ENCODE results near the gene SPTLC3.
A peak's percentile ranks its signal among the peaks of the same experiment; 100 is the strongest.

SPTLC3 gene

DNA sequence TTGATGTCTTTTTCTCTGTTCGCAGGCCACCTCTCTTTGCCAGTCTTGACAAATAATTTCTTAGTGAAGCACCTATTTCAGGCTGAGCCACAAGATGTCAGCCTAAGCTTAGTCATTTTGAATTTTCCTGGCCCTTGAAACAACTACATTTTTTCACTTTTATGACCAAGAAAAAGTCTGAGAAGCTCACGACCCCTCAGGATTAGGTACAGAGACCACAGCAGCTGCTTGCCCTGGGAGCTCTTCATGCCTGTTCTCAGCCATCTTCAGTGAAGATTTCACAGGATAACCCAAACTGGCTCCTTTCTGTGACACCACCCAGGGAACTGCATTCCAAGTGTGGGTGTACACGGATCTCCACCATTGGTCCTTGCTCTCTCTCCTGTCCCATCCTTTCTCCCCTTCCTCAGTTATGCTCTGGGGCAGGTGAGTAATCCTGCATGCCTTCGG is 38.4 kb upstream of the SPTLC3 start:
- no peaks in the 10 kb centered on the region for H3K9me2 ChIP-seq (replicated peaks; ENCODE audit: control insufficient read depth, low read length)
- no peaks in the 10 kb centered on the region for H3K79me2 ChIP-seq (ENCODE audit: control insufficient read depth, low read length)
- H3K36me3 ChIP-seq (ENCODE audit: control insufficient read depth, low read length) = no peaks in the 10 kb centered on the region
- TF ChIP-seq, protein P1, sequence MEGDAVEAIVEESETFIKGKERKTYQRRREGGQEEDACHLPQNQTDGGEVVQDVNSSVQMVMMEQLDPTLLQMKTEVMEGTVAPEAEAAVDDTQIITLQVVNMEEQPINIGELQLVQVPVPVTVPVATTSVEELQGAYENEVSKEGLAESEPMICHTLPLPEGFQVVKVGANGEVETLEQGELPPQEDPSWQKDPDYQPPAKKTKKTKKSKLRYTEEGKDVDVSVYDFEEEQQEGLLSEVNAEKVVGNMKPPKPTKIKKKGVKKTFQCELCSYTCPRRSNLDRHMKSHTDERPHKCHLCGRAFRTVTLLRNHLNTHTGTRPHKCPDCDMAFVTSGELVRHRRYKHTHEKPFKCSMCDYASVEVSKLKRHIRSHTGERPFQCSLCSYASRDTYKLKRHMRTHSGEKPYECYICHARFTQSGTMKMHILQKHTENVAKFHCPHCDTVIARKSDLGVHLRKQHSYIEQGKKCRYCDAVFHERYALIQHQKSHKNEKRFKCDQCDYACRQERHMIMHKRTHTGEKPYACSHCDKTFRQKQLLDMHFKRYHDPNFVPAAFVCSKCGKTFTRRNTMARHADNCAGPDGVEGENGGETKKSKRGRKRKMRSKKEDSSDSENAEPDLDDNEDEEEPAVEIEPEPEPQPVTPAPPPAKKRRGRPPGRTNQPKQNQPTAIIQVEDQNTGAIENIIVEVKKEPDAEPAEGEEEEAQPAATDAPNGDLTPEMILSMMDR (IDR thresholded peaks at IDR 0.05; ENCODE audit: low read depth, low read length, poor library complexity, severe bottlenecking) = peak; percentile 35
- no peak for TF ChIP-seq EZH2phosphoT487 (IDR thresholded peaks at IDR 0.05; ENCODE audit: borderline replicate concordance, low read length)
- H3K27ac ChIP-seq (ENCODE audit: low read depth, low read length) = no peak overlapping the region
- no peaks in the 10 kb centered on the region for H3F3A ChIP-seq (ENCODE audit: control insufficient read depth, insufficient read depth)
- no peaks in the 10 kb centered on the region for H3K27me3 ChIP-seq (ENCODE audit: control insufficient read depth, low read length)
- H3K4me1 ChIP-seq (ENCODE audit: control insufficient read depth, low read length) = no peaks in the 10 kb centered on the region
- no peak overlapping the region for H3K4me2 ChIP-seq (ENCODE audit: low read length)
- no peaks in the 10 kb centered on the region for H3K9me3 ChIP-seq (ENCODE audit: control insufficient read depth, insufficient read depth, low read length)
- H3K4me3 ChIP-seq (ENCODE audit: low read length) = no peak overlapping the region
- no peaks in the 10 kb centered on the region for H4K20me1 ChIP-seq (ENCODE audit: control insufficient read depth, insufficient read depth, low read depth, low read length)

DNA sequence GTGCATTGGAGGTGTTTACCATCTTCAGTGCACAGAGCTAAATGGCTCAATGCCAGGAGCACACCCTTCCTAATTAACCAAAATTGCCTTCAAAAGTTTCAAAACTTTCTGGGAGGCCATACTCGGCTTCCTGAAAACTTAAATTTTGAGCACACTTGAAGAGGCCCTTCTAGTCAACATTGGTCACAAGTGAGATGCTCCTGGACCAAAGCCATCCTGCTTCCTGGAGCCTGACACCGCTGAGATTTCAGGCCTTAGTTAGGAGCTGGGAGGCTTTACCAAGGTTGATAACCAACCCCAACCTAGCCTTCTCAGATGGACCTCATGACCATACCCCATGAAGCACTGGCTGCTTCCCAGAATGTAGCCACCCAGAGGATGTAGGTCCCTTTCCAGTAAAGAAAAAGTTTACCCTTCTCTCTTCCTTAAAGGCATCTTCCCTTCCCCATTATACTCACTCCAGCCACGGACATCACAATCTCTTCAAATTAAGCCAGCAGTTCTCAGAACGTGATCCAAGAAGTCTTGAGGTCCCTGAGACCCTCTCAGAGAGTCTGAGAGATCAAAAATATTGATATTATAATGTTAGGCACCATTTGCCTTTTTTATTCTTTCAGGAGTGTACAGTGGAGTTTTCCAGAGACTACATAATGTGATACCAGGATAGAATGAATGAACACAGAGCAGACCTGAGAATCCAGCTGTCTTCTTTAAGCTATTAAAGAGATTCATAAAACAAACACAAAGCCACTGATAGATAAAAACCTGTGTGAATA is 32.8 kb upstream of the SPTLC3 start:
- Histone ChIP-seq H3K4me2 (ENCODE audit: low read length) (no peak overlapping the region), H3K9me3 (ENCODE audit: control insufficient read depth, insufficient read depth, low read length) (no peaks in the 10 kb centered on the region), H3K27me3 (ENCODE audit: control insufficient read depth, low read length) (no peaks in the 10 kb centered on the region), H3F3A (ENCODE audit: control insufficient read depth, insufficient read depth) (no peaks in the 10 kb centered on the region), H3K4me3 (ENCODE audit: low read length) (no peak overlapping the region), H3K27ac (ENCODE audit: low read depth, low read length) (no peak overlapping the region), H3K9me2 (replicated peaks; ENCODE audit: control insufficient read depth, low read length) (no peaks in the 10 kb centered on the region), H3K4me1 (ENCODE audit: control insufficient read depth, low read length) (no peaks in the 10 kb centered on the region), H3K79me2 (ENCODE audit: control insufficient read depth, low read length) (no peaks in the 10 kb centered on the region), H3K36me3 (ENCODE audit: control insufficient read depth, low read length) (no peaks in the 10 kb centered on the region), H4K20me1 (ENCODE audit: control insufficient read depth, insufficient read depth, low read depth, low read length) (no peaks in the 10 kb centered on the region)
- no peak for TF ChIP-seq EZH2phosphoT487 (IDR thresholded peaks at IDR 0.05; ENCODE audit: borderline replicate concordance, low read length)
- TF ChIP-seq, protein P1 (IDR thresholded peaks at IDR 0.05; ENCODE audit: low read depth, low read length, poor library complexity, severe bottlenecking) = no peak

DNA sequence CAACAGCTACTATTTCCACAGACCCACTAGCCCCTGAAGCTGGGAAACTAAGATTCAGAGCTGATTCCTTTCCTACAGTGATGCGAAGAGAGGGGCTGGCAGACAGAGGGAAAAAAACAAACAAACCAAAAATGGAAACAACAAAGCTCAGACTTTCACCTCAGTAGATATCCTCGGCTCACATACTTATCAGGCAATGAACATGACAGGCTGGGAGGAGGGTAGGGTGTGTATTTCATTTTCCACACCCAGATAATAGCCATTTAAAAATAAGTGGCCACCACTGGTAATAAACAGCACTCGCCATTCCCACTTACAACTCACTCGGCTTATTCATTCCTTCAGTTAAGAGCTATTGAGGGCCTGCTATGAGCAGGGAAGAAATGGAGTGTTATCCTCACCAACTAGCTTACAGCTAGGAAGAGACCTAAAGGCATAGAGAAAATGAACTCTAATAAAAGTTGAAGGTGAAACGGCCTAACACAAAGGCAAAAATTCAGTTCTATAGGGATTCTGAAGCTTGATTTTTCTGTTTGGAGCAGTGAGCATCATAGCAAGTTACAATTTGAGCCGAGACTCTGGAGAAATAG is 32.0 kb upstream of the SPTLC3 start:
- Histone ChIP-seq H3K4me3 (ENCODE audit: low read length) (no peak overlapping the region), H3K4me1 (ENCODE audit: control insufficient read depth, low read length) (no peaks in the 10 kb centered on the region), H3K4me2 (ENCODE audit: low read length) (no peak overlapping the region), H3K27ac (ENCODE audit: low read depth, low read length) (no peak overlapping the region), H3K27me3 (ENCODE audit: control insufficient read depth, low read length) (no peaks in the 10 kb centered on the region), H3K9me3 (ENCODE audit: control insufficient read depth, insufficient read depth, low read length) (no peaks in the 10 kb centered on the region), H3K36me3 (ENCODE audit: control insufficient read depth, low read length) (no peaks in the 10 kb centered on the region), H3F3A (ENCODE audit: control insufficient read depth, insufficient read depth) (no peaks in the 10 kb centered on the region), H3K9me2 (replicated peaks; ENCODE audit: control insufficient read depth, low read length) (no peaks in the 10 kb centered on the region), H4K20me1 (ENCODE audit: control insufficient read depth, insufficient read depth, low read depth, low read length) (no peaks in the 10 kb centered on the region), H3K79me2 (ENCODE audit: control insufficient read depth, low read length) (no peaks in the 10 kb centered on the region)
- TF ChIP-seq EZH2phosphoT487 (IDR thresholded peaks at IDR 0.05; ENCODE audit: borderline replicate concordance, low read length) = no peak
- TF ChIP-seq, protein P1 (IDR thresholded peaks at IDR 0.05; ENCODE audit: low read depth, low read length, poor library complexity, severe bottlenecking) = no peak
